Psoas muscle (tissue), 8 donors: ENCODE results near the gene UNC5B. TPM values are rescaled to one million over a fixed set of nuclear protein-coding genes. Genes with fewer than 3 reads are reported as not detected.

Source experiments
- ATAC-seq, 4 donors: fragments of 200-7000 bp; cut with Tn5 transposase; one replicate each; pipeline ENCODE4 v1.9.1; 2020; ENCODE audit warnings: moderate library complexity in 3 of 4, mild to moderate bottlenecking in 2 of 4
- DNase-seq, 2 donors: peaks; one replicate each; pipeline ENCODE4 v3.0.0-alpha.2; 2020
- H3K27ac ChIP-seq: fragments of 200-600 bp; one replicate; pipeline ENCODE4 v1.8.0; 2022
- H3K27me3 ChIP-seq, 3 donors: fragments of 200-600 bp in 1 of 3; one replicate each; pipeline versions ENCODE4 v1.6.1 to v1.8.0; 2013 to 2022; ENCODE audit warnings: low read length in 2 of 3, mild to moderate bottlenecking in 2 of 3, moderate library complexity in 1 of 3; ENCODE audit not compliant: insufficient read depth in 3 of 3
- H3K36me3 ChIP-seq, 2 donors: fragments of 200-600 bp in 1 of 2; one replicate each; pipeline versions ENCODE4 v1.6.1 to v1.8.0; 2013 to 2022; ENCODE audit warnings: low read depth in 1 of 2, mild to moderate bottlenecking in 1 of 2, moderate library complexity in 1 of 2; ENCODE audit not compliant: insufficient read depth in 1 of 2
- H3K4me1 ChIP-seq: fragments of 200-600 bp; one replicate; pipeline ENCODE4 v1.8.0; 2022
- H3K4me3 ChIP-seq: fragments of 200-600 bp; one replicate; pipeline ENCODE4 v1.8.0; 2022; ENCODE audit warnings: mild to moderate bottlenecking
- H3K9me3 ChIP-seq: fragments of 200-600 bp; one replicate; pipeline ENCODE4 v1.8.0; 2022
- WGBS, 3 donors: extraction: QIAGEN DNeasy Blood & Tissue Kit; methylation state at CpG; one replicate each; pipeline versions ENCODE4 v1.1.6 to v1.1.7; 2013; 5-methylcytosine and 5-hydroxymethylcytosine counted together
- intact Hi-C, 2 donors: fragments of 100-400 bp; cut with DNase I; formaldehyde crosslinking; loops; one replicate each; pipeline versions ENCODE4 v1.11.0 to v1.14.2; 2022
- polyA plus RNA-seq, 3 donors: library from polyadenylated mRNA; stranded (reverse); fragments of 200-250 nt; gene quantifications; one replicate each; pipeline ENCODE4 v1.2.3, GENCODE V29; 2013
- total RNA-seq, 4 donors: library from RNA; stranded (reverse); fragmentation: NEBNext Ultra II Directional in 2 of 4; extraction: Animal tissue kit (Norgen Biotek cat#: 25700) in 2 of 4; gene quantifications; one replicate each; pipeline versions ENCODE4 v1.2.1 to v1.2.4, GENCODE V29; 2021 to 2023
- TF ChIP-seq, protein P1 (sequence below): fragments of 200-600 bp; IDR thresholded peaks from one replicate; pipeline ENCODE4 v1.8.0; 2022; ENCODE audit warnings: antibody characterized with exemption
- donor health status: healthy with polysubstance abuse.
- donor health status: DM: no; HTN: no; CAD: no; lungs with moderate emphysema.
- donor health status: Bipolar disorder and iron deficiency.
- donor health status: healthy.
- donor health status: DM: yes; HTN: yes; CAD: no.
- donor health status: DM: no; HTN: no; CAD: no.
- donor health status: DM: no; HTN: no; CAD: no.
- donor health status: DM: yes; HTN: yes; CAD: no.

The UNC5B gene
- total and polyA plus RNA-seq, 7 donors = 0.65 to 5.7 (median 1.3) TPM

DNA sequence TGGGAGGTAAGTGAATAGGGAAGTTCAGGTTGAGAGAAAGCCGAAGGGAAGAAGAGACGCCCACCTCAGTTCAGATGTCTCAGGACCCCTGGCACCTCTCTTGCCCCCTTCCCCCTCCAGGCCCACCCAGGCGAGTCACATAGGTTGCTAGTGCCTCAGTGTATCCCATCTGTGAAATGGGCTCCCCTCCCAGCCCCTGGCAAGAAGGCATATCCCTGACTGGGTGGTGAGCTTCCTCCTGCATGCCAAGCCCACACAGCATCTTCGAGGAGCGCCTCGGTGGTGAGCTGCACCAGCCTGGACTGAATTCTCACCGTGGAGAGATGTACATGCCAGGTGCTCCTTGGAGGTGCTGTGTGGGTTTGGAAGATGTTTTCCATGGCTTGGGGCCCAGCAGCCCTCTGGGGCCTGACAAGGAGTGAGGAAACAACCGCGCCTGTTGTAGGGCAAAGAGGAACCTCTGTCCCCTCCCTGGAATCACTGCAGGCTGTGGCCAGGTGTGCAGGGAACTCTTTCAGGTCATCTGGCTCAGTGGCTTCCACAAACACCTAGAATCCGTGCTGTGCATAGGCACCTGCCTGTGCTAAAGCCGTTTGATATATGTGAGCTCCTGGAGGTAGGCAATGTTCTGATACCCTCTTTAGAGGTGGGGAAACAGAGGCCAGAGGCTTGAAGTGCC lies 45.1 kb downstream of the UNC5B start:
- TF ChIP-seq, protein P1, sequence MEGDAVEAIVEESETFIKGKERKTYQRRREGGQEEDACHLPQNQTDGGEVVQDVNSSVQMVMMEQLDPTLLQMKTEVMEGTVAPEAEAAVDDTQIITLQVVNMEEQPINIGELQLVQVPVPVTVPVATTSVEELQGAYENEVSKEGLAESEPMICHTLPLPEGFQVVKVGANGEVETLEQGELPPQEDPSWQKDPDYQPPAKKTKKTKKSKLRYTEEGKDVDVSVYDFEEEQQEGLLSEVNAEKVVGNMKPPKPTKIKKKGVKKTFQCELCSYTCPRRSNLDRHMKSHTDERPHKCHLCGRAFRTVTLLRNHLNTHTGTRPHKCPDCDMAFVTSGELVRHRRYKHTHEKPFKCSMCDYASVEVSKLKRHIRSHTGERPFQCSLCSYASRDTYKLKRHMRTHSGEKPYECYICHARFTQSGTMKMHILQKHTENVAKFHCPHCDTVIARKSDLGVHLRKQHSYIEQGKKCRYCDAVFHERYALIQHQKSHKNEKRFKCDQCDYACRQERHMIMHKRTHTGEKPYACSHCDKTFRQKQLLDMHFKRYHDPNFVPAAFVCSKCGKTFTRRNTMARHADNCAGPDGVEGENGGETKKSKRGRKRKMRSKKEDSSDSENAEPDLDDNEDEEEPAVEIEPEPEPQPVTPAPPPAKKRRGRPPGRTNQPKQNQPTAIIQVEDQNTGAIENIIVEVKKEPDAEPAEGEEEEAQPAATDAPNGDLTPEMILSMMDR = no peak
- no peaks in the 10 kb centered on the region for H3K36me3 ChIP-seq
- WGBS, 3 donors = 87 to 91% (median 91%) methylated on average over 11 of the region's 11 CpGs
- DNase-seq (no peak), ATAC-seq (no peak)
- peaks cover 35% of the 10 kb centered on the region for H3K4me1 ChIP-seq
- no peak overlapping the region for H3K27ac ChIP-seq
- no peaks in the 10 kb centered on the region for H3K9me3 ChIP-seq
- H3K27me3 ChIP-seq = no peaks in the 10 kb centered on the region
- intact Hi-C loops = no loop called here
- H3K4me3 ChIP-seq = no peak overlapping the region

DNA sequence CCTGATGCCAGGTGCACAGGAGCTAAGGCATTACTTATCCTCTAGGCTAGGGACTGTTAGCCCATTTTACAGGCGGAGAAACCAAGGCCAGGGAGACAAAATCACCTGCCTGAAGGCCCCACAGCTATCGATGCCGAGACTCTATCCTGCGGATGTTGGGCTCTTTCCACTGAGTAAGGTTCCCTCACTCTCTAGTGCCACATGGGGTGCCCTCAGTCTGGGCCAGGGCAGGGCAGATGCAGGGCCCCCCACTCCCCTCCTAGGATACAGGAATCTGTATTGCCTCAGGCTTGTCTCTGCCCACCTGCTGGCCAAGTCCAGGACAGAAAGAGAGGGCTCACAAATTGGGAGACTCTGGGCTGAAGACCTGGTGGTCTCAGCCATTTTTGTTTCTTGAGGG lies 45.7 kb downstream of the UNC5B start:
- Histone ChIP-seq H3K9me3 (no peaks in the 10 kb centered on the region), H3K36me3 (no peaks in the 10 kb centered on the region), H3K27me3 (no peaks in the 10 kb centered on the region), H3K4me3 (no peak overlapping the region), H3K27ac (no peak overlapping the region), H3K4me1 (peaks cover 38% of the 10 kb centered on the region)
- TF ChIP-seq, protein P1 = no peak
- ATAC-seq = no peak
- DNase-seq = no peak
- 97 to 99% (median 99%) methylated on average over 4 of the region's 4 CpGs for WGBS, 3 donors
- intact Hi-C loops = no loop called here

DNA sequence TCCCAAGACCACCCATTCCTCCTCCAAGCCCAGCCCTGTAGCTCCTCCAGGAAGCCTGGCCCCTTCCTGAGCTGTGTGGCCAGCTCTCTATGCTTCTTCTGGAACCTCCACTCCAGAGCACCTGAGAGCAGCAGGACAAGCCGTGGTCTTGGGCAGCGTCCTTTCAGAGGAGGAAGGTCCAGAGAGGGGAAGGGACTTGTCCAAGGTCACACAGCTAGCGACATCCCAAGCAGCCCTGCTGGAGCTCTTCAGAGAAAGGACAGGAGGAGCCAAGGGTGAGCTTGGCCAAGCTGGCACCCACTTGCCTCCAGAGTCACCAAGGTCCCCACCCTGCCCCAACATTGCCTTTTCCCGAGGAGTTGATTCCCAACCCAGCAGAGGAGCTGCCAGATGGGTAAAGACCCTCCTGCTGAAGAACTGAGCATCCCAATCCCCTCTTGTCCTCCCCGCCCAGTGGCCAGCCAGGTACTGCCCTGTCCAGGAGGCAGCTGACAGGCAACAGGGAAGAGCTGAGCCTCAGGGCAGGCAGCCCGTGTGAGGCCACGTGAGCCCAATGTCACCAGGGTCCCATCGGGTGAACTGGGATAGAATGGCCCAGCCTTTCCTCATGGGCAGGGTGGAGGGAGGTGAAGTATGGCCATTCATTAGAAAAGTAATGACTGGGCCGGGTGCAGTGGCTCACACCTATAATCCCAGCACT lies 46.2 kb downstream of the UNC5B start:
- H3K27me3 ChIP-seq = no peaks in the 10 kb centered on the region
- H3K9me3 ChIP-seq = no peaks in the 10 kb centered on the region
- intact Hi-C loops = no loop called here
- no peak overlapping the region for H3K4me3 ChIP-seq
- H3K36me3 ChIP-seq = no peaks in the 10 kb centered on the region
- H3K4me1 ChIP-seq = peaks cover 43% of the 10 kb centered on the region
- TF ChIP-seq, protein P1 = no peak
- no peak overlapping the region for H3K27ac ChIP-seq
- WGBS, 3 donors = 75 to 85% (median 76%) methylated on average over 9 of the region's 9 CpGs
- DNase-seq (no peak), ATAC-seq (no peak)

DNA sequence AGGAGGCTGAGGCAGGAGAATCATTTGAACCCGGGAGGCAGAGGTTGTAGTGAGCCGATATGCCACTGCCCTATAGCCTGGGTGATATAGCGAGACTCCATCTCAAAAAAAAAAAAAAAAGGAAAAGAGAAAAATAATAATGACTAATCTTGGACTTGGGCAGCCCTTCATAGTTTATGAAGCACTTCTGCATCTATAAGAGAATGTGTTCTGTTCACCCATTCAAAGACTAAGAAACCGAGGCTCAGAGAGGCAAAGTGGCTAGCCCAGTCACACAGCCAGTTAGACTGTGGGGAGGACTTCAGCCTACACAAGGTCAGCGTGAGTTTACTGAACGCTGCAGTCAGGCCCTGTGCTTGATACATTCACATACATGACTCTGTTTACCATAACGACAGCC lies 46.9 kb downstream of the UNC5B start:
- H3K27ac ChIP-seq = no peak overlapping the region
- no peak overlapping the region for H3K4me3 ChIP-seq
- no peaks in the 10 kb centered on the region for H3K9me3 ChIP-seq
- intact Hi-C loops = no loop called here
- 94 to 97% (median 95%) methylated on average over 7 of the region's 7 CpGs for WGBS, 3 donors
- peaks cover 49% of the 10 kb centered on the region for H3K4me1 ChIP-seq
- TF ChIP-seq, protein P1 = no peak
- no peak for DNase-seq
- ATAC-seq = no peak
- H3K36me3 ChIP-seq = no peaks in the 10 kb centered on the region
- H3K27me3 ChIP-seq = no peaks in the 10 kb centered on the region
